ENCODE data around the gene ZNF101.
A peak's percentile ranks its signal among the peaks of the same experiment; 100 is the strongest.

Gene ZNF101

DNA sequence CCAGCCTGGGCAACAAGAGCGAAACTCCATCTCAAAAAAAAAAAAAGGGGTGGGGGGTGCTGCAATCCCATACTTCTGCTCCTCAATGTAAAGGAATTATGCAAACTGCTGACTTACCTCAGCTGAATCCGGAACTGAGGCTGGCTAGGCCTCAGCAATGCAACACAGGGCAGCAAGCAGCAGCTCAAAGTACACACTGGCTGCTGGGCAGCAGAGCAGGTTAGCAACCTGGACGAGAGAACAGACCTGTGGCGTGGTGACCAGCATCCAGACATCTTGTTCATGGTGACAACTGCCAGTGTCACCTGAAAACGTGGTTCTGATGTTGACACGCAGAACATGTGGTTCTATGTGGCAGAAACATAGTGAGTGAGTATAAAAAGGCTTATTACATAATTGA is 36.2 kb downstream of the ZNF101 start:
- H3K4me3 ChIP-seq (ENCODE audit: insufficient read depth in 1 of 2, low read depth in 1 of 2, low read length in 2 of 2): peak overlapping the region in 1 of 2 experiments; percentile 61
- H3K27me3 ChIP-seq (ENCODE audit: control insufficient read depth in 1 of 2, insufficient read depth in 1 of 2, low read length in 2 of 2): no peaks in the 10 kb centered on the region
- no peak overlapping the region for H3K23ac ChIP-seq (ENCODE audit: low read length in 2 of 2)
- no peak overlapping the region for H2BK120ac ChIP-seq (ENCODE audit: low read depth, low read length)
- H2BK5ac ChIP-seq (ENCODE audit: low read depth, low read length, poor library complexity, severe bottlenecking): no peak overlapping the region
- no peaks in the 10 kb centered on the region for H3K4me1 ChIP-seq (ENCODE audit: control insufficient read depth, insufficient read depth, low read depth, low read length)
- H3K79me1 ChIP-seq (replicated peaks; ENCODE audit: low read length, poor library complexity, severe bottlenecking): no peaks in the 10 kb centered on the region
- H3K9ac ChIP-seq (ENCODE audit: low read length): no peak overlapping the region
- no peak overlapping the region for H2AK5ac ChIP-seq (ENCODE audit: low read length, severe bottlenecking)
- H3K4me2 ChIP-seq (ENCODE audit: low read length, poor library complexity, severe bottlenecking): no peak overlapping the region
- no peak overlapping the region for H2AFZ ChIP-seq (ENCODE audit: low read depth, low read length)
- no peak overlapping the region for H4K91ac ChIP-seq (ENCODE audit: low read length)
- H3K27ac ChIP-seq (ENCODE audit: low read length, poor library complexity, severe bottlenecking): no peak overlapping the region
- 80% methylated on average over 6 of the region's 6 CpGs for WGBS
- H2BK15ac ChIP-seq (ENCODE audit: low read depth, poor library complexity, severe bottlenecking): no peak overlapping the region
- H4K8ac ChIP-seq (ENCODE audit: low read length): no peak overlapping the region
- H3K9me3 ChIP-seq (ENCODE audit: control insufficient read depth, low read length): peaks cover 91% of the 10 kb centered on the region
- peaks cover 11 to 15% of the 10 kb centered on the region in 2 experiments for H3K36me3 ChIP-seq (ENCODE audit: control insufficient read depth in 1 of 2, insufficient read depth in 2 of 2, low read depth in 1 of 2, low read length in 2 of 2)
- no peak overlapping the region for H3K4ac ChIP-seq (ENCODE audit: low read depth in 1 of 2, low read length in 2 of 2)
- no peak overlapping the region for H3K18ac ChIP-seq (ENCODE audit: low read depth in 1 of 2, low read length in 2 of 2)
- no peak overlapping the region for H3K14ac ChIP-seq (ENCODE audit: low read length in 2 of 2)
- DNase-seq: no peak
- H2BK12ac ChIP-seq (ENCODE audit: low read length in 2 of 2): no peak overlapping the region

DNA sequence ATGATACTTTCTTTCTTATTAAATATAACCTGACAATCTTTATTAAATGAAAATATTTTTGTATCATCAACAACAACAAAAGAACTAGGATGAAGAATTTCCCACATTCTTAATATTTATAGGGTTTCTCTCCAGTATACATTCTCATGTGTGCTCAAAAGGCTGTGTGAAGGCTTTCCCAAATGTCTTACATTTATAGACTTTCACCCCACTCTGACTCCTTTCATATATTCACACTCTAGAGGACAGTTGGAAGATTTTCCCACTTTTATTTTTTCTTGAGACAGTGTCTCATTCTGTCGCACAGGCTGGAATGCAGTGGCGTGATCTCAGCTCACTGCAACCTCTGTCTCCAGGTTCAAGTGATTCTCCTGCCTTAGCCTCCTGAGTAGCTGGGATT is 41.9 kb downstream of the ZNF101 start:
- Histone ChIP-seq H3K23ac (ENCODE audit: low read length in 2 of 2) (no peak overlapping the region), H4K8ac (ENCODE audit: low read length) (no peak overlapping the region), H3K18ac (ENCODE audit: low read depth in 1 of 2, low read length in 2 of 2) (no peak overlapping the region), H2BK120ac (ENCODE audit: low read depth, low read length) (no peak overlapping the region), H4K91ac (ENCODE audit: low read length) (no peak overlapping the region), H3K9me3 (ENCODE audit: control insufficient read depth, low read length) (peaks cover 98% of the 10 kb centered on the region), H2BK12ac (ENCODE audit: low read length in 2 of 2) (no peak overlapping the region), H3K79me1 (replicated peaks; ENCODE audit: low read length, poor library complexity, severe bottlenecking) (peaks cover 4% of the 10 kb centered on the region), H2BK15ac (ENCODE audit: low read depth, poor library complexity, severe bottlenecking) (no peak overlapping the region), H3K4ac (ENCODE audit: low read depth in 1 of 2, low read length in 2 of 2) (no peak overlapping the region), H3K14ac (ENCODE audit: low read length in 2 of 2) (no peak overlapping the region), H3K4me2 (ENCODE audit: low read length, poor library complexity, severe bottlenecking) (no peak overlapping the region), H3K36me3 (ENCODE audit: control insufficient read depth in 1 of 2, insufficient read depth in 2 of 2, low read depth in 1 of 2, low read length in 2 of 2) (peaks cover 25 to 49% of the 10 kb centered on the region in 2 experiments), H3K4me3 (ENCODE audit: insufficient read depth in 1 of 2, low read depth in 1 of 2, low read length in 2 of 2) (peak overlapping the region in 1 of 2 experiments; percentile 61), H3K27ac (ENCODE audit: low read length, poor library complexity, severe bottlenecking) (no peak overlapping the region), H2BK5ac (ENCODE audit: low read depth, low read length, poor library complexity, severe bottlenecking) (no peak overlapping the region), H3K9ac (ENCODE audit: low read length) (no peak overlapping the region), H3K4me1 (ENCODE audit: control insufficient read depth, insufficient read depth, low read depth, low read length) (no peaks in the 10 kb centered on the region), H2AK5ac (ENCODE audit: low read length, severe bottlenecking) (no peak overlapping the region), H3K27me3 (ENCODE audit: control insufficient read depth in 1 of 2, insufficient read depth in 1 of 2, low read length in 2 of 2) (no peaks in the 10 kb centered on the region), H2AFZ (ENCODE audit: low read depth, low read length) (no peak overlapping the region)
- DNase-seq: no peak
- WGBS: 98% methylated on average over 2 of the region's 2 CpGs

DNA sequence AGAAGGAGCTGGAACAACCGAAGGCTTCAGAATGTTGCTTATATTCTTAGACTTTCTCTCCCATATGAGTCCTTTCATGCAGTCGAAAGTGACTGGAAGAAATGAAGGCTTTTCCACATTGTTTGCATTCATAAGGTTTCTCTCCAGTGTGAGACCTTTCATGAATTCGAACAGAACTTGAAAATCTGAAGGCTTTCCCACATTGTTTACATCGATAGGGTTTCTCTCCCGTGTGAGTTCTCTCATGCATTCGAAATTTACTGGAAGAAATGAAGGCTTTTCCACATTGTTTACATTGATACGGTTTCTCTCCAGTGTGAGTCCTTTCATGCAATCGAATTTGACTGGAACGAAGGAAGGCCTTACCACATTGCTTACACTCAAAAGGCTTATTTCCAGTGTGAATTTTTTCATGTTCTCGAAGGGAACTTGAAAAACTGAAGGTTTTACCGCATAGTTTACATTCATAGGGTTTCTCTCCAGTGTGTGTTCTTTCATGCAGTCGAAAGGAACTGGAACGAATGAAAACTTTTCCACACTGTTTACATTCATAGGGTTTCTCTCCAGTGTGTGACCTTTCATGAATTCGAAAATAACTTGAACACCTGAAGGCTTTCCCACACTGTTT is 42.8 kb downstream of the ZNF101 start:
- Histone ChIP-seq H3K18ac (ENCODE audit: low read depth in 1 of 2, low read length in 2 of 2) (no peak overlapping the region), H3K4me1 (ENCODE audit: control insufficient read depth, insufficient read depth, low read depth, low read length) (no peaks in the 10 kb centered on the region), H3K79me1 (replicated peaks; ENCODE audit: low read length, poor library complexity, severe bottlenecking) (peaks cover 11% of the 10 kb centered on the region), H3K23ac (ENCODE audit: low read length in 2 of 2) (no peak overlapping the region), H2BK12ac (ENCODE audit: low read length in 2 of 2) (no peak overlapping the region), H3K36me3 (ENCODE audit: control insufficient read depth in 1 of 2, insufficient read depth in 2 of 2, low read depth in 1 of 2, low read length in 2 of 2) (peaks cover 30 to 49% of the 10 kb centered on the region in 2 experiments), H3K9ac (ENCODE audit: low read length) (no peak overlapping the region), H4K91ac (ENCODE audit: low read length) (no peak overlapping the region), H3K4me3 (ENCODE audit: insufficient read depth in 1 of 2, low read depth in 1 of 2, low read length in 2 of 2) (peak overlapping the region in 1 of 2 experiments; percentile 61), H3K14ac (ENCODE audit: low read length in 2 of 2) (no peak overlapping the region), H3K27me3 (ENCODE audit: control insufficient read depth in 1 of 2, insufficient read depth in 1 of 2, low read length in 2 of 2) (no peaks in the 10 kb centered on the region), H3K4me2 (ENCODE audit: low read length, poor library complexity, severe bottlenecking) (no peak overlapping the region), H3K9me3 (ENCODE audit: control insufficient read depth, low read length) (peaks cover 99% of the 10 kb centered on the region), H2BK15ac (ENCODE audit: low read depth, poor library complexity, severe bottlenecking) (no peak overlapping the region), H3K4ac (ENCODE audit: low read depth in 1 of 2, low read length in 2 of 2) (no peak overlapping the region), H2AK5ac (ENCODE audit: low read length, severe bottlenecking) (no peak overlapping the region), H4K8ac (ENCODE audit: low read length) (no peak overlapping the region), H2BK5ac (ENCODE audit: low read depth, low read length, poor library complexity, severe bottlenecking) (no peak overlapping the region), H3K27ac (ENCODE audit: low read length, poor library complexity, severe bottlenecking) (no peak overlapping the region), H2BK120ac (ENCODE audit: low read depth, low read length) (no peak overlapping the region), H2AFZ (ENCODE audit: low read depth, low read length) (no peak overlapping the region)
- 97% methylated on average over 13 of the region's 14 CpGs for WGBS
- DNase-seq: no peak

DNA sequence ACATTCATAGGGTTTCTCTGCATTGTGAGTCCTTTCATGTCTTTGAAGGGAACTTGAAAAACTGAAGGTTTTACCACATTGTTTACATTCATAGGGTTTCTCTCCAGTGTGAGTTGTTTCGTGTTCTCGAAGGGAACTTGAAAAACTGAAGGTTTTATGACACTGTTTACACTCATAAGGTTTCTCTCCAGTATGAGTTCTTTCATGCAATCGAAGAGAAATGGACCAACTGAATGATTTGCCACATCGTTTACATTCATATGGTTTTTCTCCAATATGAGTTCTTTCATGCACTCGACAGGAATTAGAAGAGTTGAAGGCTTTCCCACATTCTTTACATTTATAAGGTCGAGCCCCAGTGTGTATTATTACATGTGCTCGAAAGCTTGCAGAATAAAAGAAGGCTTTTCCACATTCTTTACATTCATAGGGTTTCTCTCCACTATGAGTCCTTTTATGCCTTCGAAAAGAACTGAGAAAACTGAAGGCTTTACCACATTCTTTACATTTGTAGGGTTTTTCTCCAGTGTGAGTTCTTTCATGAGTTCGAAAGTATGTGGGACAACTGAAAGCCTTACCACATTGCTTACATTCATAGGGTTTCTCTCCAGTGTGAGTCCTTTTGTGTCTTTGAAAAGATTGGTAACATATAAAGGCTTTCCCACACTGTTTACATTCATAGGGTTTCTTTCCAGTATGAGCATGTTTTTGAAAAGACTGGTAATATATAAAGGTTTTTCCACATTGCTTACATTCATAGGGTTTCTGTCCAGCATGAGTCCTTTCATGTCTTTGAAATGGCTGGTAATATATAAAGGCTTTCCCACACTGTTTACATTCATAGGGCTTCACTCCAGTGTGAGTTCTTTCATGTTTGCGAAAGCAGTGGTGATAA is 43.5 kb downstream of the ZNF101 start:
- Histone ChIP-seq H2BK5ac (ENCODE audit: low read depth, low read length, poor library complexity, severe bottlenecking) (no peak overlapping the region), H4K91ac (ENCODE audit: low read length) (no peak overlapping the region), H2AK5ac (ENCODE audit: low read length, severe bottlenecking) (no peak overlapping the region), H3K23ac (ENCODE audit: low read length in 2 of 2) (no peak overlapping the region), H3K4me2 (ENCODE audit: low read length, poor library complexity, severe bottlenecking) (no peak overlapping the region), H3K27me3 (ENCODE audit: control insufficient read depth in 1 of 2, insufficient read depth in 1 of 2, low read length in 2 of 2) (no peaks in the 10 kb centered on the region), H2BK12ac (ENCODE audit: low read length in 2 of 2) (no peak overlapping the region), H3K9ac (ENCODE audit: low read length) (no peak overlapping the region), H2BK15ac (ENCODE audit: low read depth, poor library complexity, severe bottlenecking) (no peak overlapping the region), H3K4me3 (ENCODE audit: insufficient read depth in 1 of 2, low read depth in 1 of 2, low read length in 2 of 2) (peak overlapping the region in 1 of 2 experiments; percentile 61), H3K4me1 (ENCODE audit: control insufficient read depth, insufficient read depth, low read depth, low read length) (no peaks in the 10 kb centered on the region), H3K18ac (ENCODE audit: low read depth in 1 of 2, low read length in 2 of 2) (no peak overlapping the region), H4K8ac (ENCODE audit: low read length) (no peak overlapping the region), H3K36me3 (ENCODE audit: control insufficient read depth in 1 of 2, insufficient read depth in 2 of 2, low read depth in 1 of 2, low read length in 2 of 2) (peaks cover 34 to 49% of the 10 kb centered on the region in 2 experiments), H3K79me1 (replicated peaks; ENCODE audit: low read length, poor library complexity, severe bottlenecking) (peaks cover 16% of the 10 kb centered on the region), H3K27ac (ENCODE audit: low read length, poor library complexity, severe bottlenecking) (no peak overlapping the region), H2AFZ (ENCODE audit: low read depth, low read length) (no peak overlapping the region), H2BK120ac (ENCODE audit: low read depth, low read length) (no peak overlapping the region), H3K14ac (ENCODE audit: low read length in 2 of 2) (no peak overlapping the region), H3K9me3 (ENCODE audit: control insufficient read depth, low read length) (peaks cover 99% of the 10 kb centered on the region), H3K4ac (ENCODE audit: low read depth in 1 of 2, low read length in 2 of 2) (no peak overlapping the region)
- DNase-seq: peak; percentile 6
- WGBS: 99% methylated on average over 8 of the region's 10 CpGs

Data from mesenchymal stem cell (in vitro differentiated cells and primary cell).